ENCODE measurements around the gene KLHDC8B. TPM values are rescaled to one million over a fixed set of nuclear protein-coding genes. Genes with fewer than 3 reads are reported as not detected.

KLHDC8B gene
- total and polyA plus RNA-seq, 10 of the 15 experiments (the other 5 are each of a cell fraction or from before 2014, with no cell fraction given), result 0.31 to 1.5 (median 0.85) TPM; not detected in 1

GRCh38 chr3:49135499-49135898 is 35.9 kb upstream of the KLHDC8B start (continued):
- TF ChIP-seq TCF12 (IDR thresholded peaks at IDR 0.05; ENCODE audit: low read depth, low read length), result no peak
- TF ChIP-seq RB1 (IDR thresholded peaks at IDR 0.05; ENCODE audit: borderline replicate concordance), result no peak
- TF ChIP-seq SPI1 (IDR thresholded peaks at IDR 0.05; ENCODE audit: borderline replicate concordance, insufficient read depth, low read depth, low read length), result no peak

DNA sequence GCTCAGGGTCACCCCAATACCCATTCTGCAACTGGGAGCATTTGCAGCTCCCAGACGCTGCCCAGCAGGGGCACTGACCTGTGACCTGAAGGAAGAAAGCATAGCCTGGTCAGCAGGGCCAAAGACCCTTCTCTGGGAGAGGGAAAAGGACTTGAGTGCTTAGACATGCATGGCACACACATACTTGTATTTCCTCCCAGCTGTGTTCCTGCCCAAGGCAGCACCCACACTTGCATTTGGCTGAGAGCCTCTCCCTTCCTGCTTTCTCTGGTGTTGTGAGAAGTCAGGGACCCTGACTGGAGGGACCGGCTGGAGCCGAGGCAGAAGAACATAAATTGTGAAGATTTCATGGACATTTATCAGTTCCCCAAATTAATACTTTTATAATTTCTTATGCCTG is 31.3 kb upstream of the KLHDC8B start:
- H3K9ac ChIP-seq (ENCODE audit: control insufficient read depth, insufficient read depth, low read length), result no peak overlapping the region
- no peak overlapping the region for H2AFZ ChIP-seq (ENCODE audit: control insufficient read depth, low read depth, low read length)
- CTCF ChIA-PET, result no interaction called here
- H3K79me2 ChIP-seq (ENCODE audit: control insufficient read depth, insufficient read depth, low read length), result no peaks in the 10 kb centered on the region
- intact Hi-C loops (cut with micrococcal nuclease; ENCODE audit: unreplicated experiment) (no loop called here), in situ Hi-C loops (cut with MboI) (no loop called here)
- SMC1A ChIA-PET (ENCODE audit: uncharacterized antibody, unreplicated experiment), result no interaction called here
- TF ChIP-seq PAX5 (IDR thresholded peaks at IDR 0.05; ENCODE audit: borderline replicate concordance, low read depth, low read length) (no peak), FOS (IDR thresholded peaks at IDR 0.05; ENCODE audit: borderline replicate concordance, extremely low read depth, insufficient read length) (no peak)
- RAD21 ChIA-PET (ENCODE audit: unreplicated experiment), result no interaction called here
- BruUV-seq (replicated peaks), result no TSS peak
- no peaks in the 10 kb centered on the region for H4K20me1 ChIP-seq (ENCODE audit: control insufficient read depth, insufficient read depth)
- DNase-seq (ENCODE audit: low read depth, low spot score) (no peak), FAIRE-seq (no peak), ATAC-seq (no peak)
- H3K27ac ChIP-seq (ENCODE audit: control insufficient read depth, insufficient read depth), result no peak overlapping the region
- POLR2A ChIA-PET, result interaction anchor here (0.6 kb wide), 1 partner anchor 8 kb away, joined by 5 read pairs; no protein-coding TSS in a partner anchor
- no peaks in the 10 kb centered on the region for H3K36me3 ChIP-seq (ENCODE audit: control insufficient read depth in 2 of 2, insufficient read depth in 2 of 2, low read length in 1 of 2)
- no peaks in the 10 kb centered on the region for H3K4me1 ChIP-seq (ENCODE audit: control insufficient read depth, insufficient read depth, low read length)
- H3K27me3 ChIP-seq (replicated peaks in 1 of 2; ENCODE audit: control insufficient read depth in 2 of 2, insufficient read depth in 2 of 2, low read length in 1 of 2), result no peaks in the 10 kb centered on the region
- H3K9me3 ChIP-seq (replicated peaks; ENCODE audit: control insufficient read depth, insufficient read depth, low read length), result no peaks in the 10 kb centered on the region; the same call in 2 of the 3 replicates
- no peak overlapping the region for H3K4me2 ChIP-seq (ENCODE audit: control insufficient read depth, insufficient read depth)
- WGBS (ENCODE audit: insufficient coverage, insufficient replicate concordance, low lambda C conversion rate, missing lambda C conversion rate), result 34% methylated on average over 3 of the region's 3 CpGs
- no peak overlapping the region for H3K4me3 ChIP-seq

- no peaks in the 10 kb centered on the region for H3K27me3 ChIP-seq (replicated peaks in 1 of 2; ENCODE audit: control insufficient read depth in 2 of 2, insufficient read depth in 2 of 2, low read length in 1 of 2)
- H4K20me1 ChIP-seq (ENCODE audit: control insufficient read depth, insufficient read depth), result no peaks in the 10 kb centered on the region
- ChIA-PET CTCF (interaction anchor here (0.6 kb wide), 1 partner anchor 9 kb away, joined by 3 read pairs; no protein-coding TSS in a partner anchor), POLR2A (interaction anchor here (0.7 kb wide), 1 partner anchor 8 kb away, joined by 5 read pairs; no protein-coding TSS in a partner anchor), SMC1A (ENCODE audit: uncharacterized antibody, unreplicated experiment) (no interaction called here), RAD21 (ENCODE audit: unreplicated experiment) (no interaction called here)
- H3K4me1 ChIP-seq (ENCODE audit: control insufficient read depth, insufficient read depth, low read length), result no peaks in the 10 kb centered on the region
- no peak overlapping the region for H3K27ac ChIP-seq (ENCODE audit: control insufficient read depth, insufficient read depth)
- H3K79me2 ChIP-seq (ENCODE audit: control insufficient read depth, insufficient read depth, low read length), result no peaks in the 10 kb centered on the region
- no peak for ATAC-seq
- no peak overlapping the region for H3K9ac ChIP-seq (ENCODE audit: control insufficient read depth, insufficient read depth, low read length)
- no peak for FAIRE-seq
- intact Hi-C loops (cut with micrococcal nuclease; ENCODE audit: unreplicated experiment), result no loop called here
- no peaks in the 10 kb centered on the region for H3K9me3 ChIP-seq (replicated peaks; ENCODE audit: control insufficient read depth, insufficient read depth, low read length)
- H3K4me3 ChIP-seq, result no peak overlapping the region
- 64% methylated on average over 4 of the region's 5 CpGs for WGBS (ENCODE audit: insufficient coverage, insufficient replicate concordance, low lambda C conversion rate, missing lambda C conversion rate)
- no TSS peak for BruUV-seq (replicated peaks)
- H2AFZ ChIP-seq (ENCODE audit: control insufficient read depth, low read depth, low read length), result no peak overlapping the region
- no peak for DNase-seq (ENCODE audit: low read depth, low spot score)
- in situ Hi-C loops (cut with MboI), result no loop called here
- H3K4me2 ChIP-seq (ENCODE audit: control insufficient read depth, insufficient read depth), result no peak overlapping the region
- no peaks in the 10 kb centered on the region for H3K36me3 ChIP-seq (ENCODE audit: control insufficient read depth in 2 of 2, insufficient read depth in 2 of 2, low read length in 1 of 2)
- TF ChIP-seq TBL1XR1 (IDR thresholded peaks at IDR 0.05; ENCODE audit: low read depth, low read length) (no peak), KLF5 (IDR thresholded peaks at IDR 0.05; ENCODE audit: partially characterized antibody) (no peak), NR2C2 (IDR thresholded peaks at IDR 0.05; ENCODE audit: borderline replicate concordance, control insufficient read depth, insufficient read length, low read depth) (no peak)
- TF ChIP-seq, protein P1, sequence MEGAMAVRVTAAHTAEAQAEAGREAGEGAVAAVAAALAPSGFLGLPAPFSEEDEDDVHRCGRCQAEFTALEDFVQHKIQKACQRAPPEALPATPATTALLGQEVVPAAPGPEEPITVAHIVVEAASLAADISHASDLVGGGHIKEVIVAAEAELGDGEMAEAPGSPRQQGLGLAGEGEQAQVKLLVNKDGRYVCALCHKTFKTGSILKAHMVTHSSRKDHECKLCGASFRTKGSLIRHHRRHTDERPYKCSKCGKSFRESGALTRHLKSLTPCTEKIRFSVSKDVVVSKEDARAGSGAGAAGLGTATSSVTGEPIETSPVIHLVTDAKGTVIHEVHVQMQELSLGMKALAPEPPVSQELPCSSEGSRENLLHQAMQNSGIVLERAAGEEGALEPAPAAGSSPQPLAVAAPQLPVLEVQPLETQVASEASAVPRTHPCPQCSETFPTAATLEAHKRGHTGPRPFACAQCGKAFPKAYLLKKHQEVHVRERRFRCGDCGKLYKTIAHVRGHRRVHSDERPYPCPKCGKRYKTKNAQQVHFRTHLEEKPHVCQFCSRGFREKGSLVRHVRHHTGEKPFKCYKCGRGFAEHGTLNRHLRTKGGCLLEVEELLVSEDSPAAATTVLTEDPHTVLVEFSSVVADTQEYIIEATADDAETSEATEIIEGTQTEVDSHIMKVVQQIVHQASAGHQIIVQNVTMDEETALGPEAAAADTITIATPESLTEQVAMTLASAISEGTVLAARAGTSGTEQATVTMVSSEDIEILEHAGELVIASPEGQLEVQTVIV (IDR thresholded peaks at IDR 0.05; ENCODE audit: borderline replicate concordance, partially characterized antibody), result no peak
- TF ChIP-seq, protein P2, sequence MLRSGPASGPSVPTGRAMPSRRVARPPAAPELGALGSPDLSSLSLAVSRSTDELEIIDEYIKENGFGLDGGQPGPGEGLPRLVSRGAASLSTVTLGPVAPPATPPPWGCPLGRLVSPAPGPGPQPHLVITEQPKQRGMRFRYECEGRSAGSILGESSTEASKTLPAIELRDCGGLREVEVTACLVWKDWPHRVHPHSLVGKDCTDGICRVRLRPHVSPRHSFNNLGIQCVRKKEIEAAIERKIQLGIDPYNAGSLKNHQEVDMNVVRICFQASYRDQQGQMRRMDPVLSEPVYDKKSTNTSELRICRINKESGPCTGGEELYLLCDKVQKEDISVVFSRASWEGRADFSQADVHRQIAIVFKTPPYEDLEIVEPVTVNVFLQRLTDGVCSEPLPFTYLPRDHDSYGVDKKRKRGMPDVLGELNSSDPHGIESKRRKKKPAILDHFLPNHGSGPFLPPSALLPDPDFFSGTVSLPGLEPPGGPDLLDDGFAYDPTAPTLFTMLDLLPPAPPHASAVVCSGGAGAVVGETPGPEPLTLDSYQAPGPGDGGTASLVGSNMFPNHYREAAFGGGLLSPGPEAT (IDR thresholded peaks at IDR 0.05; ENCODE audit: low read depth), result no peak
Measured at GRCh38 chr3:49148159-49148558, 23.2 kb upstream of the KLHDC8B start.

Data from GM12878 (cell line).